ENCODE measurements around the gene OS9.

Gene OS9

DNA sequence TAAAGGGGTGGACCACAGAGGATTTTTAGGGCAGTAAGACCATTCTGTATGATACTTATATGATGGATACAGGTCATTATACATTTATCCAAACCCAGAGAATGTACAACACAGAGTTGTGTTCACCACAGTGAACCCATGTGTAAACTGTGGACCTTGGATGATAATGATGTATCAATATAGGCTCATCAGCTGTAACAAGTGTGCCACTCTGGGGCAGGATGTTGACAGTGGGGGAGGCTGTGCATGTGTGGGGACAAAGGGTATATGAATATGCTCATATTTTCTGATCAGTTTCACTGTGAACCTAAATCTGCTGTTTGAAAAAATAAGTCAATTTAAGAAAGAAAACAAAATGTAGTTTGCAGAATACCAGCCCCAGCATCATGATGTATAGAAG, 14.2 kb upstream of the OS9 start:
- in situ Hi-C loops (cut with HindIII; ENCODE audit: low sequenced_read_pairs), result no loop called here
- no peak for DNase-seq (ENCODE audit: low read depth)
- TF ChIP-seq, protein P1, sequence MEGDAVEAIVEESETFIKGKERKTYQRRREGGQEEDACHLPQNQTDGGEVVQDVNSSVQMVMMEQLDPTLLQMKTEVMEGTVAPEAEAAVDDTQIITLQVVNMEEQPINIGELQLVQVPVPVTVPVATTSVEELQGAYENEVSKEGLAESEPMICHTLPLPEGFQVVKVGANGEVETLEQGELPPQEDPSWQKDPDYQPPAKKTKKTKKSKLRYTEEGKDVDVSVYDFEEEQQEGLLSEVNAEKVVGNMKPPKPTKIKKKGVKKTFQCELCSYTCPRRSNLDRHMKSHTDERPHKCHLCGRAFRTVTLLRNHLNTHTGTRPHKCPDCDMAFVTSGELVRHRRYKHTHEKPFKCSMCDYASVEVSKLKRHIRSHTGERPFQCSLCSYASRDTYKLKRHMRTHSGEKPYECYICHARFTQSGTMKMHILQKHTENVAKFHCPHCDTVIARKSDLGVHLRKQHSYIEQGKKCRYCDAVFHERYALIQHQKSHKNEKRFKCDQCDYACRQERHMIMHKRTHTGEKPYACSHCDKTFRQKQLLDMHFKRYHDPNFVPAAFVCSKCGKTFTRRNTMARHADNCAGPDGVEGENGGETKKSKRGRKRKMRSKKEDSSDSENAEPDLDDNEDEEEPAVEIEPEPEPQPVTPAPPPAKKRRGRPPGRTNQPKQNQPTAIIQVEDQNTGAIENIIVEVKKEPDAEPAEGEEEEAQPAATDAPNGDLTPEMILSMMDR (IDR thresholded peaks at IDR 0.05; ENCODE audit: low read depth, low read length, missing control alignments), result no peak
- no peak overlapping the region for H3K4me3 ChIP-seq (ENCODE audit: low read depth, low read length)

DNA sequence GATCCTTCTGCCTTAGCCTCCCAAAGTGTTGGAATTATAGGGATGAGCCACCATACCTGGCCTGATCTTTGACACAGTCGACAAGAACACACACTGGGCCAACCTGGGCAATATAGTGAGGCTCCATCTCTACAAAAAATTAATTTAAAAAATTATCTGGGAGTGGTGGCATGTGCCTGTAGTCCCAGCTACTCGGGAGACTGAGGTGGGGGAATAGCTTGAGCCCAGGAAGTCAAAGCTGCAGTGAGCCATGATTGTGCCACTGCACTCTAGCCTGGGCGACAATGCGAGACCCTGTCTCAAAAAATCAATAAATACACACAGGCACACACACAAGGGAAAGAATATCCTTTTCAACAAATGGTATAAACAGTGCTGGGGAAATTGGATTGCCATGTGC, 6.1 kb upstream of the OS9 start:
- H3K4me3 ChIP-seq (ENCODE audit: low read depth, low read length), result no peak overlapping the region
- no peak for DNase-seq (ENCODE audit: low read depth)
- TF ChIP-seq, protein P1 (IDR thresholded peaks at IDR 0.05; ENCODE audit: low read depth, low read length, missing control alignments), result no peak
- in situ Hi-C loops (cut with HindIII; ENCODE audit: low sequenced_read_pairs), result no loop called here

DNA sequence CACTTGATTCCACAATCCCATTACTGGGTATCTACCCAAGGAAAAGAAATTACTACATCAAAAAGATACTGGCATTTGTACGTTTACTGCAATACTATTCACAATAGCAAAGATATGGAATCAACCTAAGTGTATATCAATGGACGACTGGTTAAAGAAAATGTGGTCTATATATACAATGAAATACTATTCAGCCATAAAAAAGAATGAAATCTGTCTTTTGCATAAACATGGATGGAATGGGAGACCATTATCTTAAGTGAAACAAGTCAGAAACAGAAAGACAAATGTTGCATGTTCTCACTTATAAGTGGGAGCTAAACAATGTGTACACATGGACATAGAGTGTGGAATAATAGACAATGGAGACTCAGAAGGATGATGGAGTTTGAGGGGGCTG, 5.0 kb upstream of the OS9 start:
- TF ChIP-seq, protein P1 (IDR thresholded peaks at IDR 0.05; ENCODE audit: low read depth, low read length, missing control alignments), result no peak
- no peak for DNase-seq (ENCODE audit: low read depth)
- no peak overlapping the region for H3K4me3 ChIP-seq (ENCODE audit: low read depth, low read length)
- in situ Hi-C loops (cut with HindIII; ENCODE audit: low sequenced_read_pairs), result no loop called here

GRCh38 chr12:57692500-57692899, 1.4 kb upstream of the OS9 start:
- TF ChIP-seq, protein P1 (IDR thresholded peaks at IDR 0.05; ENCODE audit: low read depth, low read length, missing control alignments), result no peak
- in situ Hi-C loops (cut with HindIII; ENCODE audit: low sequenced_read_pairs), result no loop called here
- no peak for DNase-seq (ENCODE audit: low read depth)
- no peak overlapping the region for H3K4me3 ChIP-seq (ENCODE audit: low read depth, low read length)

DNA sequence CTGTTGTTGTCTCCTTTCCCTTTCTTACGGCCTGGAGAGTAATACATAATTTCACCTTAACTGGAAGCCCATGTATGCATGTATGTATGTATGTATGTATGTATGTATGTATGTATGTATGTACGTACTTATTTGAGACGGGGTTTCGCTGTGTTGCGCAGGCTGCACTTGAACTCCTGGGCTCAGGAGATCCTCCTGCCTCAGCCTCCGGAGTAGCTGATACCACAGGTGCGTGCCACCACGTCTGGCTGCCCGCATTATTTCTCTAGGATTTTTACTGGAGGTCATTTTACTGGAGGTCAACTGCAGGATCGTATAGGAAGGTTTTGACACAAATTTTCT, 644 bp upstream of the OS9 start:
- H3K4me3 ChIP-seq (ENCODE audit: low read depth, low read length), result no peak overlapping the region
- DNase-seq (ENCODE audit: low read depth), result no peak
- in situ Hi-C loops (cut with HindIII; ENCODE audit: low sequenced_read_pairs), result no loop called here

DNA sequence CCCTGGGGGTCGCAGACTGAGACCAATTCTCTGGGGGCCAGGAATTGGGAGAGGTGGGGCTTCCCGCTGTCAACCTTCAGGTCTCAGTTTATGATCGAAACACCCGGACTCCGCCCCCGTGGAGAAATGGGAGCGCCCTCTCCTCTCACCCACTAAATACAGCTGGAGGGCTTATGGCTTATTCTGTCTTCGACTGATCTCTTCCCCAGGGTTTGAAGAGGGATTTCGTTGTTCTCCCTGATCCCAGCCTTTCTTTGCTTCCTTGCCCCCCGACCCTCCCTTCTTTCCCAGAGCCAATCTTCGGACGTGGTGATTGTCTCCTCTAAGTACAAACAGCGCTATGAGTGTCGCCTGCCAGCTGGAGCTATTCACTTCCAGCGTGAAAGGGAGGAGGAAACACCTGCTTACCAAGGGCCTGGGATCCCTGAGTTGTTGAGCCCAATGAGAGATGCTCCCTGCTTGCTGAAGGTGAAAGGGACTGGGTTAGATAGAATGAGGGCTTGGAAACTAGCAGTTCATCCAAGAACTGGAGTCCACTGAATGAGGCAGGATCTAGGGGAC, 607 bp downstream of the OS9 start:
- TF ChIP-seq, protein P1 (IDR thresholded peaks at IDR 0.05; ENCODE audit: low read depth, low read length, missing control alignments), result no peak
- H3K4me3 ChIP-seq (ENCODE audit: low read depth, low read length), result peak overlapping the region; percentile 87
- in situ Hi-C loops (cut with HindIII; ENCODE audit: low sequenced_read_pairs), result no loop called here
- no peak for DNase-seq (ENCODE audit: low read depth)

More for the DNA sequence above, 644 bp upstream of the OS9 start:
- TF ChIP-seq, protein P1 (IDR thresholded peaks at IDR 0.05; ENCODE audit: low read depth, low read length, missing control alignments), result no peak
